ENCODE measurements around the gene SMIM10L2A. TPM values are rescaled to one million over a fixed set of nuclear protein-coding genes. Genes with fewer than 3 reads are reported as not detected.
"Not testable (repeated sequence)": the region's sequence is repeated elsewhere in the genome, so short reads cannot be mapped to it uniquely, and the experiment has no call there.

Gene SMIM10L2A
- polyA plus RNA-seq (ENCODE audit: insufficient read length) = 10.4 TPM
- long read RNA-seq, donor 1, full-length matches to known transcripts = 7 of 7 reads
- long read RNA-seq, donor 1, partial matches to known transcripts = 0 of 7 reads
- long read RNA-seq, donor 1, other reads (novel, unspliced or antisense) = 0 of 7 reads
- long read RNA-seq, donor 2, full-length matches to known transcripts = 3 of 3 reads
- long read RNA-seq, donor 2, partial matches to known transcripts = 0 of 3 reads
- long read RNA-seq, donor 2, other reads (novel, unspliced or antisense) = 0 of 3 reads
- long read RNA-seq, donor 3, full-length matches to known transcripts = 3 of 3 reads
- long read RNA-seq, donor 3, partial matches to known transcripts = 0 of 3 reads
- long read RNA-seq, donor 3, other reads (novel, unspliced or antisense) = 0 of 3 reads
- long read RNA-seq, donor 4 = 0 reads
- long read RNA-seq, donor 5, full-length matches to known transcripts = 6 of 6 reads
- long read RNA-seq, donor 5, partial matches to known transcripts = 0 of 6 reads
- long read RNA-seq, donor 5, other reads (novel, unspliced or antisense) = 0 of 6 reads
- long read RNA-seq, donor 6, full-length matches to known transcripts = 6 of 6 reads
- long read RNA-seq, donor 6, partial matches to known transcripts = 0 of 6 reads
- long read RNA-seq, donor 6, other reads (novel, unspliced or antisense) = 0 of 6 reads
- long read RNA-seq, donor 7, full-length matches to known transcripts = 6 of 6 reads
- long read RNA-seq, donor 7, partial matches to known transcripts = 0 of 6 reads
- long read RNA-seq, donor 7, other reads (novel, unspliced or antisense) = 0 of 6 reads
- long read RNA-seq, donor 8, full-length matches to known transcripts = 2 of 2 reads
- long read RNA-seq, donor 8, partial matches to known transcripts = 0 of 2 reads
- long read RNA-seq, donor 8, other reads (novel, unspliced or antisense) = 0 of 2 reads

- no peak for DNase-seq
Measured at GRCh38 chrX:135421932-135422809, at the start of gene SMIM10L2A. Gene SMIM10L2A (plus strand): TSS chrX:135421944. CDS start chrX:135422132, 188 bp downstream.

GRCh38 chrX:135373357-135373756 lies 48.4 kb upstream of the SMIM10L2A start:
- DNase-seq = no peak

- no peak for DNase-seq
Measured at GRCh38 chrX:135382260-135382659, 39.5 kb upstream of the SMIM10L2A start.

GRCh38 chrX:135383249-135383648 lies 38.5 kb upstream of the SMIM10L2A start:
- DNase-seq = no peak

- DNase-seq = no peak
Measured at GRCh38 chrX:135384161-135384836, 37.4 kb upstream of the SMIM10L2A start.

GRCh38 chrX:135388841-135389240 lies 32.9 kb upstream of the SMIM10L2A start:
- no peak for DNase-seq

GRCh38 chrX:135389243-135389642 lies 32.5 kb upstream of the SMIM10L2A start:
- no peak for DNase-seq

- DNase-seq = no peak
Measured at GRCh38 chrX:135389717-135390116, 32.0 kb upstream of the SMIM10L2A start.

GRCh38 chrX:135391734-135392133 lies 30.0 kb upstream of the SMIM10L2A start:
- DNase-seq = no peak

- no peak for DNase-seq
Measured at GRCh38 chrX:135393051-135393450, 28.7 kb upstream of the SMIM10L2A start.

GRCh38 chrX:135395064-135395463 lies 26.7 kb upstream of the SMIM10L2A start:
- no peak for DNase-seq

- no peak for DNase-seq
Measured at GRCh38 chrX:135396109-135396508, 25.6 kb upstream of the SMIM10L2A start.

GRCh38 chrX:135396566-135396965 lies 25.2 kb upstream of the SMIM10L2A start:
- no peak for DNase-seq

GRCh38 chrX:135397652-135398051 lies 24.1 kb upstream of the SMIM10L2A start:
- DNase-seq = no peak

- no peak for DNase-seq
Measured at GRCh38 chrX:135403374-135403773, 18.4 kb upstream of the SMIM10L2A start.

- not testable (repeated sequence) for DNase-seq
Measured at GRCh38 chrX:135406428-135406827, 15.3 kb upstream of the SMIM10L2A start.

GRCh38 chrX:135408794-135409193 lies 12.9 kb upstream of the SMIM10L2A start:
- no peak for DNase-seq

GRCh38 chrX:135410861-135411627 lies 10.7 kb upstream of the SMIM10L2A start:
- DNase-seq = no peak

GRCh38 chrX:135411893-135412292 lies 9.9 kb upstream of the SMIM10L2A start:
- DNase-seq = no peak

- no peak for DNase-seq
Measured at GRCh38 chrX:135416546-135416945, 5.2 kb upstream of the SMIM10L2A start.
